Measurements from ENCODE around the gene NELL1. TPM values are rescaled to one million over a fixed set of nuclear protein-coding genes. Genes with fewer than 3 reads are reported as not detected.

NELL1 gene
- total RNA-seq, 1 donor from 2014 or later, result 0.45 TPM

DNA sequence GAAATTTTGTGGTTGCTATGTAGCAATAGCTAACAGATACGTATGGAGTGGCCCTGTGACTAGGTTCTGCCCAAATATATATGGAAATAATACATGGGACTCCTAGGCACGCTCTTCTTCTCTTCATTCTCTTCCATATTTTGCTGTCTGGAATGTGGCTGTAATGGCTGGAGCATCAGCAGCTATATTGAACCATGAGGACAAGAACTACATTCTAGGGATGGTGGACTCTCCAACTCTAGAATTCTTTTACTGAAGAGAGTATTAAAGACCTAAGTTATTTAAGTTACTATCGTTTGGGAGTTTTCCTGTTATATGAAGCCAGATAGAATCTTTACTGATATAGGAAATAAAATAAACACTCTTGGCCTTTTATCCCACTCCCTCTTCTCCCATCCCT lies 7.5 kb upstream of the NELL1 start:
- no peaks in the 10 kb centered on the region for H3K9me3 ChIP-seq (ENCODE audit: insufficient read depth, low read depth, low read length)
- no peak overlapping the region for H3K27ac Mint-ChIP-seq (ENCODE audit: unreplicated experiment)
- H3K9ac ChIP-seq (ENCODE audit: low read length), result no peak overlapping the region
- H3K36me3 ChIP-seq (ENCODE audit: insufficient read depth, low read length), result no peaks in the 10 kb centered on the region
- H3K9me3 Mint-ChIP-seq (ENCODE audit: unreplicated experiment), result no peaks in the 10 kb centered on the region
- DNase-seq (ENCODE audit: low read depth), result no peak
- TF ChIP-seq, protein P1, sequence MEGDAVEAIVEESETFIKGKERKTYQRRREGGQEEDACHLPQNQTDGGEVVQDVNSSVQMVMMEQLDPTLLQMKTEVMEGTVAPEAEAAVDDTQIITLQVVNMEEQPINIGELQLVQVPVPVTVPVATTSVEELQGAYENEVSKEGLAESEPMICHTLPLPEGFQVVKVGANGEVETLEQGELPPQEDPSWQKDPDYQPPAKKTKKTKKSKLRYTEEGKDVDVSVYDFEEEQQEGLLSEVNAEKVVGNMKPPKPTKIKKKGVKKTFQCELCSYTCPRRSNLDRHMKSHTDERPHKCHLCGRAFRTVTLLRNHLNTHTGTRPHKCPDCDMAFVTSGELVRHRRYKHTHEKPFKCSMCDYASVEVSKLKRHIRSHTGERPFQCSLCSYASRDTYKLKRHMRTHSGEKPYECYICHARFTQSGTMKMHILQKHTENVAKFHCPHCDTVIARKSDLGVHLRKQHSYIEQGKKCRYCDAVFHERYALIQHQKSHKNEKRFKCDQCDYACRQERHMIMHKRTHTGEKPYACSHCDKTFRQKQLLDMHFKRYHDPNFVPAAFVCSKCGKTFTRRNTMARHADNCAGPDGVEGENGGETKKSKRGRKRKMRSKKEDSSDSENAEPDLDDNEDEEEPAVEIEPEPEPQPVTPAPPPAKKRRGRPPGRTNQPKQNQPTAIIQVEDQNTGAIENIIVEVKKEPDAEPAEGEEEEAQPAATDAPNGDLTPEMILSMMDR (IDR thresholded peaks at IDR 0.05; ENCODE audit: insufficient read depth, low read depth, low read length), result no peak
- TF ChIP-seq EZH2 (IDR thresholded peaks at IDR 0.05; ENCODE audit: insufficient read depth, low read length), result no peak
- no peaks in the 10 kb centered on the region for H3K79me2 ChIP-seq (ENCODE audit: insufficient read depth, low read length)
- no peak overlapping the region for H3K4me3 Mint-ChIP-seq (ENCODE audit: unreplicated experiment)
- H3K4me1 ChIP-seq (ENCODE audit: insufficient read depth, low read length), result no peaks in the 10 kb centered on the region
- no peaks in the 10 kb centered on the region for H3K4me1 Mint-ChIP-seq (ENCODE audit: low read depth, unreplicated experiment)
- no peaks in the 10 kb centered on the region for H3K36me3 Mint-ChIP-seq (ENCODE audit: low read depth, unreplicated experiment)
- H3K27ac ChIP-seq (ENCODE audit: low read depth, low read length), result no peak overlapping the region
- H3K27me3 ChIP-seq (ENCODE audit: insufficient read depth, low read length), result no peaks in the 10 kb centered on the region
- H2AFZ ChIP-seq (ENCODE audit: low read depth, low read length), result no peak overlapping the region
- no peak overlapping the region for H3K4me3 ChIP-seq (ENCODE audit: insufficient read depth, low read depth, low read length)
- H4K20me1 ChIP-seq (ENCODE audit: insufficient read depth, low read length), result no peaks in the 10 kb centered on the region
- FAIRE-seq, result no peak
- H3K27me3 Mint-ChIP-seq (ENCODE audit: low read depth, unreplicated experiment), result peaks cover 27% of the 10 kb centered on the region
- H3K4me2 ChIP-seq (ENCODE audit: low read length), result no peak overlapping the region

DNA sequence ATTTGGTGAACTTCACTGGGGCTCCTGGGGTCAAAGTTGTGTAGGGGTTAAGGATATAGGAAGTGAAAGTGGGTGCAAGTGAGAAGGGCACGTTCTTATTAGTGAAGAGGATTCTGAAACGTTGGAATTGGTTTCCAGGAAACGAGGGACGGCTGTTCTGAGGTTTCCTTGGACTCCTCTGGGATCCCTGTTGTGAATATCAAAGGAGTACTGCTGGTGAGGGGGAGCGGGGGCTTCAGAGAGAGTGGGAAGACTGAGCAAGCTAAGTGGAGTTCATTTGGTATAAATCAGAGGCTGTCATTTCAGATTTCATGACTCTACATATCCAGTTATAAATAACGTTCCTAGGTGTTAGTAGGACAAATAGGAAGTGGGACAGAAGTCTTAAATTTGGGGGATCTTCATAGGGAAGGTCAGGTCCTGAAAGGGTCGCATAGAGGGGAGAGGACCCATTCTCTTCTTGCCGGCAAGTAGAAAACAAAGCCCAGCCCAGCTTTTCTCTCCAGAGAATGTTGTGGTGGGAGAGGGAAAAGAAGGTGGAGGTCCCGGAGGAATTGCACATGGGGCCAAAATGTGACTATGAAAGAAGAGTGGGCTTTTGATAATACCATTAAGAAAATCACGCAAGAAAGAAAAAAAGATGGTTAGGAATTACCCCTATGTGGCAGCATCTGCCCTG lies 1.1 kb upstream of the NELL1 start:
- Histone ChIP-seq H3K9me3 (ENCODE audit: insufficient read depth, low read depth, low read length) (no peaks in the 10 kb centered on the region), H3K4me3 (ENCODE audit: insufficient read depth, low read depth, low read length) (no peak overlapping the region), H3K79me2 (ENCODE audit: insufficient read depth, low read length) (no peaks in the 10 kb centered on the region), H3K9ac (ENCODE audit: low read length) (no peak overlapping the region), H3K27me3 (ENCODE audit: insufficient read depth, low read length) (peaks cover 48% of the 10 kb centered on the region), H2AFZ (ENCODE audit: low read depth, low read length) (no peak overlapping the region), H3K4me1 (ENCODE audit: insufficient read depth, low read length) (no peaks in the 10 kb centered on the region), H3K36me3 (ENCODE audit: insufficient read depth, low read length) (no peaks in the 10 kb centered on the region), H3K27ac (ENCODE audit: low read depth, low read length) (no peak overlapping the region), H3K4me2 (ENCODE audit: low read length) (no peak overlapping the region), H4K20me1 (ENCODE audit: insufficient read depth, low read length) (no peaks in the 10 kb centered on the region)
- H3K9me3 Mint-ChIP-seq (ENCODE audit: unreplicated experiment), result no peaks in the 10 kb centered on the region
- DNase-seq (ENCODE audit: low read depth), result no peak
- H3K36me3 Mint-ChIP-seq (ENCODE audit: low read depth, unreplicated experiment), result no peaks in the 10 kb centered on the region
- TF ChIP-seq EZH2 (IDR thresholded peaks at IDR 0.05; ENCODE audit: insufficient read depth, low read length), result no peak
- TF ChIP-seq, protein P1 (IDR thresholded peaks at IDR 0.05; ENCODE audit: insufficient read depth, low read depth, low read length), result no peak
- H3K27ac Mint-ChIP-seq (ENCODE audit: unreplicated experiment), result no peak overlapping the region
- peaks cover 4% of the 10 kb centered on the region for H3K4me1 Mint-ChIP-seq (ENCODE audit: low read depth, unreplicated experiment)
- peaks cover 73% of the 10 kb centered on the region for H3K27me3 Mint-ChIP-seq (ENCODE audit: low read depth, unreplicated experiment)
- no peak for FAIRE-seq
- peak overlapping the region; percentile 82 for H3K4me3 Mint-ChIP-seq (ENCODE audit: unreplicated experiment)

Data from astrocyte (in vitro differentiated cells and primary cell).